Hepatocyte (in vitro differentiated cells): ENCODE data around the gene FRMD4B.

Source experiments
- CTCF ChIP-seq: fragments of 200-600 bp; sonication (generic); IDR thresholded peaks from 2 replicates; pipeline ENCODE4 v1.5.1; 2016; ENCODE audit warnings: antibody characterized with exemption, mild to moderate bottlenecking; ENCODE audit not compliant: poor library complexity
- EZH2 ChIP-seq: fragments of 200-600 bp; sonication (generic); IDR thresholded peaks from 2 replicates; pipeline ENCODE4 v1.6.1; 2016; ENCODE audit warnings: antibody characterized with exemption, mild to moderate bottlenecking, borderline replicate concordance

GRCh38 chr3:69370901-69371301 is 15.0 kb downstream of the FRMD4B start:
- TF ChIP-seq CTCF, result no peak
- no peak for TF ChIP-seq EZH2
